Activated CD8-positive, alpha-beta memory T cell treated with anti-CD3 and anti-CD28 coated beads for 36 hours (primary cell): ENCODE measurements around the gene IL17RD. TPM values are rescaled to one million over a fixed set of nuclear protein-coding genes. Genes with fewer than 3 reads are reported as not detected.

Experiments used
- CTCF ChIA-PET: fragments of 350-600 bp; sonication (Branson Sonifier 250); formaldehyde crosslinking; loops from one replicate; lab custom pipeline; 2021; ENCODE audit warnings: antibody characterized with exemption; lab: Charles Lee
- POLR2A ChIA-PET: fragments of 350-600 bp; sonication (Branson Sonifier 250); formaldehyde crosslinking; loops from one replicate; lab custom pipeline; 2021; ENCODE audit warnings: antibody characterized with exemption; lab: Charles Lee
- total RNA-seq, 2 experiments: library from RNA; stranded (reverse); gene quantifications; one replicate each; pipeline ENCODE4 v1.2.3, GENCODE V29; 2021

The IL17RD gene
- total RNA-seq, 2 experiments from 2014 or later, result 0.02 TPM; not detected in 1

DNA sequence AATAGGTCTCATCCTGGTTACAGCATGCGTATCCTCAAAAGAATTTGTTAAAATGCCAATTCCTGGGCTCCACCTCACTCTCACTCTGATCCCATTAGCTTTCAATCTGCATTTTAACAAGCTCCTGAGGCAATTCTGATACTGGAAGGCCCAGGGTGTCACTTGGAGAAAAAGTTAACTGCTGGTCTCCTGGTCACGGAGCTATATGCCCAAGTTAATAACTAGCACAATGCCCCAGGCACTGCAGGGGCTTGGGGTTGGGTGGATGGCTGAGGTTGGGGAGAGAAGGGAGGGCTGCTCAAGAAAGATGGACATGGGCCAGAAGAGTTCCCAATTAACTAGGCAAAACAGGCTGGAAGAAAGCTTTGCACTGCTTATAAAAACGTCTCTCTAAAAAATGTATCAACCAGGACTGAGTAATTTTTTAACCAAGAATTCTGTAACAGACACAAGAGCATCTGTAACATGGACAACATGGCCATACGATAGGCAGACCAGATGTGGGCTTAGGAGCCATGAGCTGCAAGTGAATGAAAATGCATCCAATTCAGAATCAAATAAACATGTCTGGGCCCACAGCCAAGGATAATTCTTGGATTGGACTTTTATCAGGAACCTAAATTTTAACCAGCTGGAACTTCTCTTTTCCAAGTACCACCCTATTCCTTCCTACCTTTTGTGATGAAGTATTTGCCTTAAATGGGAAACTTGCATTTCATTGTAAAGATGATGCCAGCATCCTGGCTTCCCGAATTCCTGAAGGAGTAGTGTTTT is 4.2 kb downstream of the IL17RD start:
- ChIA-PET POLR2A (interaction anchor here (1.1 kb wide), 1 partner anchor 67 kb away, joined by 5 read pairs; no protein-coding TSS in a partner anchor), CTCF (interaction anchor here (1.6 kb wide), 1 partner anchor 9 kb away, joined by 6 read pairs; no protein-coding TSS in a partner anchor)

DNA sequence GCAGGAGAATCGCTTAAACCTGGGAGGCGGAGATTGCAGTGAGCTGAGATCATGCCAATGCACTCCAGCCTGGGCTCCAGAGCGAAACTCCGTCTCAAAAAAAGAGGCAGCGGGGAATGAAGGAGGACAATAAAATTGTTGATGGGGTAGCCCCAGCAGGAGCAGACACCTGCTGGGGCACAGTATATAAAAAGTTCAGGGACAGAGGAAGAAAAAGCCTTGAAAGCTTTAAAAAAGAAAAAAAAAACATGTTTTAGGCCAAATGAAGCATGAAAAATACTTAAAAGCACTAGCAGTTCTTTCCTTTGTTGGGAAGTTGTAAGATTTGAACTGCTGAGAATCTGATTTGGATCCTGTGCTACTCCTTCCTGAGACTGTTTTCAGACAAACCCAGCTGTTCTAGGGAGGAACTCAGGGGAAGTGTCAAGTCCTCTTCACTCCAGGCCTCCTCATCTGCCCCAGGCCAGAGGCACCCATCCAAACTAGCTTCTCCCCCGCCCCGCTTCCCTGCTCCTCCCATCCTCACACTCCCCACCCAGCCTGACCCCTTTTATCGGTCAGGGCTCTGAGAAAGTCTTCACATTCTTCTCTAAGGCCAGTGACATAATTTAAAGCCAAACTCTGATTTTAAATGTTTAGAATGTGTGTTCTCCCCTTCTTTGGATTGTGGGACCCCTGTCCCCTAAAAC is 4.9 kb downstream of the IL17RD start:
- ChIA-PET POLR2A (interaction anchor here (1.1 kb wide), 1 partner anchor 68 kb away, joined by 5 read pairs; no protein-coding TSS in a partner anchor), CTCF (interaction anchor here (1.6 kb wide), 1 partner anchor 10 kb away, joined by 6 read pairs; no protein-coding TSS in a partner anchor)

DNA sequence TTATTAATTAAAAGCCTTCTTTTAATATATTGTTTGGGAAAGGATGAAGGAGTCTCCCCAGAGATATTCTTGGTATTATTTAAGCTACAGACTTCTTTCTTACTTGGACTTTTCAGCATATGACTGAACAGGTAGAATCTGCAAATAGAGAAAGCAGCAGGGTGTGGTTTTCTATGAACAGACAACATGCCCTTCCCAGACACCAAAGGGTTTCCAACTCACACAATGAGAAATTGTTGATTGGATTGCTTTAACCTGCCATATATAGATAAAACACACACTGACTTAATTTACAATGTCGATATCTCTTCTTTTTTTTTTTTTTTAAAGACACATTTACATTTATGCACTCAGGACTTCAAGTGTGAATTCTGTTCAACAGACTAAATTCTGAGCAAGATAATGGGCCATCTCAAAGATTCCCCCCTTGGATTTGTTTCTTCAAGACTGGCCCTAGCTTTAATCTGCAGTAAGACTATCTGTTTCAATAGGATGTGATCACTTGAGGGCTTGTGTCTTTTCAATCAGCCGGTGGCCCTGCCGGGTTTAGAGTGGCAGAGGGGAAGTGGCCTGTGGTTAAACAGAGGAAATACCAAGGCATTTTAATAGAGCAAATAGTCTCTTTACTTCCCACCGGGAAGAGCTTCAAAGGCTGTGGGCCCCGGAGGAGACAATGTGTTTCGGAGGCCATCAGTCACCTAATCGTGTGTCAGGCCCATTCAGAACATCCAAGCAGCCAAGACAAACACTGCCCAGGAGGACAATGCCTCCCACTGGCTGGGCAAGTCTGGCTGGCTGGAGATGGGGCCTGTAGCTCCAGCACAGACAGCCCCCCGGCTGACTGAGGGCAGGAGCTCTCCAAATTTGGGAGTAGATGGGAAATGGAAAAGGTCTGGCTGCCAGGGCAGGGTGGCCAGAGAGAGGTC is 6.1 kb downstream of the IL17RD start:
- ChIA-PET CTCF (interaction anchor here (0.7 kb wide), 1 partner anchor 536 kb away, joined by 3 read pairs; no protein-coding TSS in a partner anchor), POLR2A (no interaction called here)

DNA sequence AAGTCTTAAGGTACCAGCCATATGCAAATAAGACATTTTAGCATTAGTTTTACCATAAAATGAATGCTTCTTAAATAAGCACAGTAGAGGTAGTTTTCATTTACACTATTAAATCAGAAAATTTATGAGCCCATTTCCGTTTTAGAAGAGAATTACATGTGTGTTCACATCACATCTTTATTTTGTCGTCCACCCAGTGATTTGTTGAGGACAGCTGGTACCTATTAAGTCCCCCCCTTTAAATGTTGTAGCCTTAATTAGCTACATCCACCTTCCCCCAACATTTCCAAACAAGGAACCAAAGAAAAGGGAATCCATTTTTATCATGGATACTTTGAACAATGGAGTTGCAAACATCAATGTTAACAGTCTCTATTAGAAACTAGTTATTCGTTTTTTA is 6.8 kb downstream of the IL17RD start:
- ChIA-PET CTCF (interaction anchor here (0.7 kb wide), 1 partner anchor 537 kb away, joined by 3 read pairs; no protein-coding TSS in a partner anchor), POLR2A (no interaction called here)

DNA sequence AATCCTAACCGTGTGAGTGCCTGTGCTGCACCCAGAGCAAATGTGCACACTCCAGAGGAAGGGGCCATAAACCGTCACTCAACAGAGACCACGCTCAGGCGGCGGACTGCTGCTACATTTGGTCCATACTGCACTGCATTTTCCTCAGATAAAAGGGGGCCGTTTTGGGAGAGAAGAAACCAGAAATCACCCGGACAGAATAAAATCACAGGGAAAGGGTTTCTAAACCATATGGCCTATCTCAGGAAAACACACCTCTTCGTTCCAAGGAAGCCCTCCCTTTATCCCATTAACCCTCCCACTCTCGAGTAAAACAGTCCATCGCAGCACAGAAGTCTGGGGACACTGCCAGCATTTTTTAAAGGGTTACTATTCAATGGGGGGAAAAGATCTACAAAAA is 7.6 kb downstream of the IL17RD start:
- CTCF ChIA-PET, result interaction anchor here (0.6 kb wide), 1 partner anchor 801 kb away, joined by 3 read pairs; no protein-coding TSS in a partner anchor

DNA sequence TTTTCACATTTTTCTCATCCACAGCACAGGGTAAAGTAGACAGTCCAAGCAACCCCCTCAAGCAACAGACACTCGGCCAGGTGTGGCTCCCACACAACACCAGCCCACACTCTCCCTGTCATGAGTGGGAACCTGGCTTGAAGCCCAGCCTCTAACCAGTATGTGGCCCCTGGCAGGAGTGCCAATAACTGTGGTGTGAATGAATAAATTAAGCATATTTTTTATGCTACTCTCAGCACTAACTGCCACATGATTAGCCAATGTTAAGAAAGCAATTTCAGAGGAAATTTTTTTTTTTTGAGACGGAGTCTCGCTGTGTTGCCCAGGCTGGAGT is 9.9 kb downstream of the IL17RD start:
- ChIA-PET POLR2A (no interaction called here), CTCF (no interaction called here)

More for the DNA sequence above, 7.6 kb downstream of the IL17RD start:
- POLR2A ChIA-PET, result no interaction called here

DNA sequence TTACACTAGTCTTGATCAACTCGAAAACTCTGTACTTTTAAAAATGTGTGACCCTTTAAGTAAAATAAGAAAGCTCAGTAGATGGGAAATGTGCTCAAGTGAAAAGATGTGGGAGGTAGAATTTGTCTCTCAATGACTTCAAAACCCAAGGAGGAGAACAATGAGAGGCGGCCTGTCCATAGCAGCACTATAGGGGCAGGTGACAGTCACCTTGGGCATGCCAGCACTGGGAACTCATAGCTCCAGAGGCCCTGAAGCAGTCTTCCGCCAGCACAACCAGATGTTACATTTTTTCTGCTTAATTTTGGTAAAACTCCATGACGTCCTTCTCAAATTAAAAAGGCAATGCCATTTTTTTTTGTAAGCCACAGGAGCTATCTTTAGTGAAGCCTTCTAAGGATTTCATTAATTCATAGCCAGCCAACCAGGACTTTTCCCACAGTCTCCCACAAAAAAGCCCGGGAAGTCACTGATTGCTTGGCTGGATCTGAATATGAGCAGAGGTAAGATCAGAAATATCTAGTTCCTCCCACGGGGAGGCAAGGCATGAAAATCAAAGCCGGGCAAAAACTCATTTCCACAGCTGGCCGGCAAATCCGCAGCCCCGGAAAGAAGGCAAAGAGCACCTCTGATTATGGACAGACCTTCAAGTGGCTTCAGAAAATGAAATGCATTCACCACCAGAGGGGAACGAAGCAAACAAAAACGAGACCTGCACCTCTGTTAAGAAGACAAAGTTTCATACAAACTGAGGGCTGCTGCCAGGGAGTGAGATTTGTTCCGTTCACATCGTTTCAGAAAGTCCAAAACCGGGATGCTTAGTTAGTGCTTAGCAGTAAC is 10.5 kb downstream of the IL17RD start:
- POLR2A ChIA-PET, result no interaction called here

DNA sequence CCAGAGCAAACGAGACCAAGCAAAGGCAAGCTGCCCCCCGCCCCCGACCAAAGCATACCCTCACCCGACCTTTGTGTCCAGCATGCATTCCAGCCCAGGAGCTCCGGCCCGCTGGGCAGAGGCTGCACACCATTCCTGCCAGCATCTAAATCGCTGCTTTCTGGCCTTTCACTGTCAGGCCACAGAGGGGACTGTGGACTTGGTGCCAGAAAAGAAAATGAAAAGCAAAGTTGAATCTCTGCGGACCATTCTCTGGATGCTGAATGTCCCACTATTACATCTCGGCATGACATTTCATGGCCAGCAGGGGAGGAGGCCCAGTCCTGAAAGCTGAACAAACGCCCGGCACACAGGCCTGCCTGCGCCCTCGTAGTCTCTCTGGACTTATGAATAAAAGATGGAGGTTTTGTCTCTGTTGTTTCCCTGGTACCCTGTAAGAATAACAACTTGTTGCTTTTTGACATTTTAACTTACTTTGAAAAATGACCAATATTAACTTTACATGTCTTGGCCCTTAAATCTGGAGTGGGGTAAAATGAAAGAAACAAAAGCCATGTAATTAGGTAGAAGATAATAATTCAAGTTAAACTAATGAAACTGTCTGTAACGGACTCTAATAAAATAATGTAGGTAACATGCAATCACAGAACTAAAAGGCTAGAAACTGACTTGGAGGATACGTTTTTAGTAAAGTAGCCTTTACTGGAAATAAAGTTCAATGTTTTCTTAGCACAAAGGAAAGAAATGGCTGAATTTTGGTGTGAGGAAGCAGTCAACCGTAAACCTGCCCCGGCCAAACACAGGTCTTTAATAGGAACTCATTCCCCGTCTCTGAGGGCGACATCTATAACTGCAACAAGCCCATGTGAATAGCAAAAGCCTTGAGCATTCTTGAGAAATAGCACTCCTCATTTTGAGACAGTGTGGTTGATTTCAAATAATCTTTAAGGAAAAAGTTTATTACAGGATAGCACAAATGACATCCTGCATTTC is 12.7 kb downstream of the IL17RD start:
- CTCF ChIA-PET, result no interaction called here
- POLR2A ChIA-PET, result no interaction called here

More for the DNA sequence above, 10.5 kb downstream of the IL17RD start:
- CTCF ChIA-PET, result interaction anchor here (0.9 kb wide), 1 partner anchor 14 kb away, joined by 3 read pairs; no protein-coding TSS in a partner anchor

DNA sequence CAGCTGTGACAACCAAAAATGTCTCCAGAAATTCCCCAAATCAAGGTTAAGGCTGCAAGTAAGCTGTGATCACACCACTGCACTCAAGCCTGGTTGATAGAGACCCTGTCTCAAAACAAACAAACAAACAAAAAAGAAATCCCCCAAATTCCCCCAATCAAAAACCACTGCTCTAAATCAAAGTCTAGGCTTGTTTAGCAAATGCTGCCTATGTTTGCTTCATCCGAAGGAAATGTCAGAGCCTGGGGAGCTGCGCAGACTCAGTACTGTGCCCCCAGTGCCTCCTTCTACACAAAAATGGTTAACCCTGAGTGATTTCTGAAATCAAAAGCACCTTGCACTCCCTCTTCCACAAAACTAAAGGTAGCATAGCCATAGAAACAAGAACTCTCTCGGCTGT is 13.4 kb downstream of the IL17RD start:
- ChIA-PET POLR2A (no interaction called here), CTCF (no interaction called here)

DNA sequence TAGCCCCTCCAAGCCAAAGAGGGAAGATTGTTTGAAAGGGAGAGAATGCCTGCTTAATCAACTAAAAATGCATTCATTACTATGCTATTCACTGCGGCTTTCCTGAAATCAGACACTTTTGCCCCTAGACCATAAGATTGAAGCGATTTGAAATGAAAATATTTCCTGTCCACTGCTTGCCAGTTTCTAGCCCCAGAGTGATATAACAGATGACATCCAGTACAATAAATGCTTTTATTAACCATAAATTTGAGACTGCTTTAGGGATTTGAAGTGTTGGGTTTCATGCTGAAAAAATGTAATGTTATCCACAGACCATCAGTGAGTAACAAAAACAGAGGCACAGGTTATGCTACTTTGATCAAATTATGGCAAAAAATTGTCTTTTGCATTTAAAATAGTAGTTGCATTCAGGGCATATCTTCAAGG is 14.1 kb downstream of the IL17RD start:
- CTCF ChIA-PET, result no interaction called here
- POLR2A ChIA-PET, result no interaction called here

DNA sequence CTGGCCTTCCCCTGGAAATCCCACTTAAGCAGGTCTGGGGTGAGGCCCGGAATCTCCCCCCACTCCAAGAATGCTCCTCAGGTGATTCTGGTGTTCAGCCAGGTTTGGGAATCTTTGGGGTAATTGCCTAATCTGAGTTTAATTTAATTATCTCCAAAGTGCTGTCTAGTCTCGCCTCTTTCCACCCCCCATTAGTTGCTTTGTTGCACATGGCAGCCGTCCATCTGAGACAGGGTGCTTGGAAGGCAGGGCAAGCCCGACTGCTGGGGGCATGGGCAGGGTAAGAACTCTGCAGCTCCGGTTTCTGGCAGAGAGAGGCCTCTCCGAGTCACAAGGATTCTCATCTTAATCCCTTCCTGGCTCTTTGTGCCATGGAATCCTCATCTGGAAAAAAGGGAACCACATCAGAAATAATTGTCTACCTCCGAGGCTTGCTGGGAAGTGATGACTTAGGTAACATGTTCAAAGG is 15.0 kb downstream of the IL17RD start:
- POLR2A ChIA-PET, result no interaction called here
- CTCF ChIA-PET, result no interaction called here

DNA sequence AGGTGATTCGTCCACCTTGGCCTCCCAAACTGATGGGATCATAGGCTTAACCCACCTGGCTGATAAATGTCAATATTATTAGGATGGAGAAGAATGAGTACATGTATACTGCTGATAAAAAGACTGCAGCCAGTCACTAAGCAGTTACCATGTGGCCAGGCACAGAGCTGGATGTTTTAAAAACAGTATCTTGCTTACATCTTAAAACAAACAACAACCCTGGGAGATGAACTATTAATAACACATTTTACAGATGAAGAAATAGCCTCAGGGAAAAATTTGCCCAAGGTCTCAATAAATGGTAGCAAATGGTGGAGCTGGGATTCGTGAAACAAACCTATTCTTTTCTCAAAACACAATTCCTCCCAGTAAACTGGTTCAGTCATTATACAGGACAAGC is 18.1 kb downstream of the IL17RD start:
- POLR2A ChIA-PET, result no interaction called here
- CTCF ChIA-PET, result interaction anchor here (0.8 kb wide), 1 partner anchor 36 kb away, joined by 3 read pairs; no protein-coding TSS in a partner anchor

DNA sequence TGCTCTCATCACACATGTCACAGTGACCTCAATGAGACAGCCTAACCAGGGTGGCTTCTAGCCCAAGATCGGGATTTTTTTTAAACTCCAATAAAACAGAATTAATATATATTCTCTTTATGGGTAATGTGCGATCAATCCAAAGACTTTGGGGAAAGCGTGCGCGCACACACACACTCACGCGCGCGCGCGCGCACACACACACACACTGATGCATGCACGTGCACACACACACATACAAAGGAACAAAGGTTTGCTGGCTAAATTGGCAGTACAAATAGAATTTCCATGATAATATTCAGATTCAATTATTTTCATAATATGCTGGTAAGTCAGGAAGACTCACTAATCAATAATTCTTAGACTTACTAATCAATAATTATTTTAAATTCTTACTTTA is 19.3 kb downstream of the IL17RD start:
- POLR2A ChIA-PET, result no interaction called here
- CTCF ChIA-PET, result interaction anchor here (0.7 kb wide), 1 partner anchor 1139 kb away, joined by 3 read pairs; no protein-coding TSS in a partner anchor

DNA sequence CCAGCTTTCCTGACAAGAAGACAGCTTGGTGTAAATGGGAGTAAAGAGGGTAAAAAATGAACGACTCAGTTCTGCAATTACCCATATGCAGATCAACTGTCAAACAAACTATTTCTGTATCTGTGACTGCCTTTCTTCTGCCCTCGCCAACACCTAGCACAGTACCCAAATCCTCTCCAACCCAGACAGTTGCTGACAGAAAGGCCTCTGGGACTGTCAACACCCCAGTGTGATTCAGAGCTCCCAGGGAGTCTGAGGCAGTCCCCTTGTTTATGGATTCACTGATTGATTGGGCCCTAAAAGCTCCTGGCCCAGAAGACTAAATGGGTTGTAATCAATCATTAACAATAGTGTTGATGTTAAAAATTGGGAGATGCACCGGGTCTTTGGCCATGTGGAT is 20.2 kb downstream of the IL17RD start:
- ChIA-PET POLR2A (no interaction called here), CTCF (no interaction called here)

DNA sequence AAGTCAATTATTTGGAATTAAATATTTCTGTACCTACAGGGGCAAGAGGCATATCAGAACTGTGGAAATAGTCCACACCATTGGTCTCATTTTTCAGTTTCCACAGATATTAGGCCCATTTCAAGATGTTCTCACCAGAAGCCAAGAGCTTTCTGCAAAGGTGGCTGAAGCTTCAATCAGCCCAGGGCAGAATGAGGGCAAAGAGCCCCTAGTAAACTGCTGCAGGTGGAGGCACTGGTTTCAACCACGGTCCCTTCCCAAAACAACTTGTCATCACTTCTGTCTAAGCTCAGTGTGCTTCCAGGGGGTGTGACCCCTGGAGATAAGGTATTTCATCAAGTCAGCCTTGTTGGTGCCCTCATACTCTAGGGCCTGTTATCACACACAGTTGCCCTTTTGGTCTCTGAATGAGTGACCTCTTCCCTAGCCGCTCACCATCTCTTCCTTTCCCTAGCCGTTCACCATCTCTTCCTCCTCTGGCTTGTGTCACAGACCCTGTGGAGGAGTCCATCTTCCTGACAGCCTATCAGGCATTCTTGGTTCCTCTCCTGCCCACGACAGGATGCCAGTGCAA is 21.2 kb downstream of the IL17RD start:
- ChIA-PET CTCF (no interaction called here), POLR2A (no interaction called here)

DNA sequence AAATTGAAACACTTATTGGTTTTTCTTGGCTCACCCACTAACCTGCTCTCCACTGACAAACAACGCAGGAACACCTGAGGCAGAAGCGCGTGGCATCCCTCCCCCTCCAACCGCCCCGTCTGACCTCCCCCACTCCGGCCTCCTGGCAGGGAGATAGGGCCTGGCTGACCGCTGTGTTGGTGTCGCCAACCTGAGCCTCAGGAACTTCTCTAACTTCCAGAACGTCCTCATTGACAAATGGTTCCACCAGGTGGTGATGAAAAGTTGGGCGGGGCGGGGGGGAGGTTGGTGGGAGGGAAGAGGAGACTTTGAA is 22.8 kb downstream of the IL17RD start:
- POLR2A ChIA-PET, result no interaction called here
- CTCF ChIA-PET, result no interaction called here
